ENCODE data around the gene HLA-F.

HLA-F gene

GRCh38 chr6:29726001-29726400 is 2.8 kb downstream of the HLA-F start:
- Histone ChIP-seq H3K9ac (ENCODE audit: low read length) (no peak overlapping the region), H3K27me3 (replicated peaks; ENCODE audit: control insufficient read depth, insufficient read depth, low read length) (no peaks in the 10 kb centered on the region), H3K36me3 (ENCODE audit: control insufficient read depth, insufficient read depth, low read length, severe bottlenecking) (no peaks in the 10 kb centered on the region), H3K9me3 (ENCODE audit: control insufficient read depth, low read length) (no peaks in the 10 kb centered on the region), H3K4me3 (ENCODE audit: low read length) (no peak overlapping the region), H3K4me1 (ENCODE audit: control insufficient read depth, insufficient read depth, low read length) (no peaks in the 10 kb centered on the region)
- no peak for DNase-seq (ENCODE audit: low read depth)

GRCh38 chr6:29726571-29727194 is 3.4 kb downstream of the HLA-F start:
- DNase-seq (ENCODE audit: low read depth), result no peak
- no peaks in the 10 kb centered on the region for H3K27me3 ChIP-seq (replicated peaks; ENCODE audit: control insufficient read depth, insufficient read depth, low read length)
- H3K9me3 ChIP-seq (ENCODE audit: control insufficient read depth, low read length), result no peaks in the 10 kb centered on the region
- H3K4me1 ChIP-seq (ENCODE audit: control insufficient read depth, insufficient read depth, low read length), result no peaks in the 10 kb centered on the region
- no peaks in the 10 kb centered on the region for H3K36me3 ChIP-seq (ENCODE audit: control insufficient read depth, insufficient read depth, low read length, severe bottlenecking)
- H3K4me3 ChIP-seq (ENCODE audit: low read length), result no peak overlapping the region
- H3K9ac ChIP-seq (ENCODE audit: low read length), result no peak overlapping the region

GRCh38 chr6:29727637-29728036 is 4.4 kb downstream of the HLA-F start:
- no peaks in the 10 kb centered on the region for H3K27me3 ChIP-seq (replicated peaks; ENCODE audit: control insufficient read depth, insufficient read depth, low read length)
- H3K4me3 ChIP-seq (ENCODE audit: low read length), result no peak overlapping the region
- no peak for DNase-seq (ENCODE audit: low read depth)

GRCh38 chr6:29728173-29728874 is 5.1 kb downstream of the HLA-F start:
- Histone ChIP-seq H3K36me3 (ENCODE audit: control insufficient read depth, insufficient read depth, low read length, severe bottlenecking) (no peaks in the 10 kb centered on the region), H3K4me1 (ENCODE audit: control insufficient read depth, insufficient read depth, low read length) (no peaks in the 10 kb centered on the region), H3K4me3 (ENCODE audit: low read length) (no peak overlapping the region), H3K9ac (ENCODE audit: low read length) (no peak overlapping the region), H3K27me3 (replicated peaks; ENCODE audit: control insufficient read depth, insufficient read depth, low read length) (no peaks in the 10 kb centered on the region), H3K9me3 (ENCODE audit: control insufficient read depth, low read length) (no peaks in the 10 kb centered on the region)
- no peak for DNase-seq (ENCODE audit: low read depth)

More at GRCh38 chr6:29727637-29728036, 4.4 kb downstream of the HLA-F start:
- H3K4me1 ChIP-seq (ENCODE audit: control insufficient read depth, insufficient read depth, low read length), result no peaks in the 10 kb centered on the region
- no peaks in the 10 kb centered on the region for H3K9me3 ChIP-seq (ENCODE audit: control insufficient read depth, low read length)
- H3K36me3 ChIP-seq (ENCODE audit: control insufficient read depth, insufficient read depth, low read length, severe bottlenecking), result no peaks in the 10 kb centered on the region
- H3K9ac ChIP-seq (ENCODE audit: low read length), result no peak overlapping the region

- no peak overlapping the region for H3K4me3 ChIP-seq (ENCODE audit: low read length)
- H3K9me3 ChIP-seq (ENCODE audit: control insufficient read depth, low read length), result no peaks in the 10 kb centered on the region
- H3K9ac ChIP-seq (ENCODE audit: low read length), result no peak overlapping the region
- no peaks in the 10 kb centered on the region for H3K36me3 ChIP-seq (ENCODE audit: control insufficient read depth, insufficient read depth, low read length, severe bottlenecking)
- no peaks in the 10 kb centered on the region for H3K4me1 ChIP-seq (ENCODE audit: control insufficient read depth, insufficient read depth, low read length)
- DNase-seq (ENCODE audit: low read depth), result no peak
- H3K27me3 ChIP-seq (replicated peaks; ENCODE audit: control insufficient read depth, insufficient read depth, low read length), result no peaks in the 10 kb centered on the region
Observed at GRCh38 chr6:29728875-29729270, 5.6 kb downstream of the HLA-F start.

- no peaks in the 10 kb centered on the region for H3K36me3 ChIP-seq (ENCODE audit: control insufficient read depth, insufficient read depth, low read length, severe bottlenecking)
- H3K4me3 ChIP-seq (ENCODE audit: low read length), result no peak overlapping the region
- H3K9ac ChIP-seq (ENCODE audit: low read length), result no peak overlapping the region
- DNase-seq (ENCODE audit: low read depth), result no peak
- no peaks in the 10 kb centered on the region for H3K9me3 ChIP-seq (ENCODE audit: control insufficient read depth, low read length)
- H3K27me3 ChIP-seq (replicated peaks; ENCODE audit: control insufficient read depth, insufficient read depth, low read length), result no peaks in the 10 kb centered on the region
- H3K4me1 ChIP-seq (ENCODE audit: control insufficient read depth, insufficient read depth, low read length), result no peaks in the 10 kb centered on the region
Observed at GRCh38 chr6:29729774-29730328, 6.6 kb downstream of the HLA-F start.

- Histone ChIP-seq H3K9ac (ENCODE audit: low read length) (no peak overlapping the region), H3K27me3 (replicated peaks; ENCODE audit: control insufficient read depth, insufficient read depth, low read length) (no peaks in the 10 kb centered on the region), H3K9me3 (ENCODE audit: control insufficient read depth, low read length) (no peaks in the 10 kb centered on the region), H3K4me1 (ENCODE audit: control insufficient read depth, insufficient read depth, low read length) (no peaks in the 10 kb centered on the region), H3K36me3 (ENCODE audit: control insufficient read depth, insufficient read depth, low read length, severe bottlenecking) (no peaks in the 10 kb centered on the region), H3K4me3 (ENCODE audit: low read length) (no peak overlapping the region)
- no peak for DNase-seq (ENCODE audit: low read depth)
Observed at GRCh38 chr6:29730575-29731126, 7.4 kb downstream of the HLA-F start.

- Histone ChIP-seq H3K9me3 (ENCODE audit: control insufficient read depth, low read length) (no peaks in the 10 kb centered on the region), H3K4me3 (ENCODE audit: low read length) (no peak overlapping the region)
Observed at GRCh38 chr6:29731281-29731680, 8.0 kb downstream of the HLA-F start.

GRCh38 chr6:29733057-29733456 is 9.8 kb downstream of the HLA-F start:
- DNase-seq (ENCODE audit: low read depth), result no peak
- H3K36me3 ChIP-seq (ENCODE audit: control insufficient read depth, insufficient read depth, low read length, severe bottlenecking), result no peaks in the 10 kb centered on the region
- no peak overlapping the region for H3K9ac ChIP-seq (ENCODE audit: low read length)
- H3K27me3 ChIP-seq (replicated peaks; ENCODE audit: control insufficient read depth, insufficient read depth, low read length), result no peaks in the 10 kb centered on the region
- no peak overlapping the region for H3K4me3 ChIP-seq (ENCODE audit: low read length)
- H3K4me1 ChIP-seq (ENCODE audit: control insufficient read depth, insufficient read depth, low read length), result peaks cover 3% of the 10 kb centered on the region
- no peaks in the 10 kb centered on the region for H3K9me3 ChIP-seq (ENCODE audit: control insufficient read depth, low read length)

More at GRCh38 chr6:29731281-29731680, 8.0 kb downstream of the HLA-F start:
- Histone ChIP-seq H3K27me3 (replicated peaks; ENCODE audit: control insufficient read depth, insufficient read depth, low read length) (no peaks in the 10 kb centered on the region), H3K36me3 (ENCODE audit: control insufficient read depth, insufficient read depth, low read length, severe bottlenecking) (no peaks in the 10 kb centered on the region), H3K4me1 (ENCODE audit: control insufficient read depth, insufficient read depth, low read length) (no peaks in the 10 kb centered on the region), H3K9ac (ENCODE audit: low read length) (no peak overlapping the region)
- no peak for DNase-seq (ENCODE audit: low read depth)

- peaks cover 3% of the 10 kb centered on the region for H3K4me1 ChIP-seq (ENCODE audit: control insufficient read depth, insufficient read depth, low read length)
- H3K36me3 ChIP-seq (ENCODE audit: control insufficient read depth, insufficient read depth, low read length, severe bottlenecking), result no peaks in the 10 kb centered on the region
- no peaks in the 10 kb centered on the region for H3K27me3 ChIP-seq (replicated peaks; ENCODE audit: control insufficient read depth, insufficient read depth, low read length)
- no peak for DNase-seq (ENCODE audit: low read depth)
- no peak overlapping the region for H3K4me3 ChIP-seq (ENCODE audit: low read length)
- no peak overlapping the region for H3K9ac ChIP-seq (ENCODE audit: low read length)
- no peaks in the 10 kb centered on the region for H3K9me3 ChIP-seq (ENCODE audit: control insufficient read depth, low read length)
Observed at GRCh38 chr6:29734046-29735018, 11.1 kb downstream of the HLA-F start.

Measured in adipocyte (in vitro differentiated cells).